Measurements from ENCODE around the gene EPOP.

- TF ChIP-seq CTCF (IDR thresholded peaks at IDR 0.05) (no peak), POLR2A (IDR thresholded peaks at IDR 0.05) (no peak)
These were observed 29.2 kb upstream of the EPOP start for GRCh38 chr17:38703742-38704605.
